Kidney (tissue), 14 donors: ENCODE results near the gene CCDC32. TPM values are rescaled to one million over a fixed set of nuclear protein-coding genes. Genes with fewer than 3 reads are reported as not detected.
A peak's percentile ranks its signal among the peaks of the same experiment; 100 is the strongest.
"Not testable (repeated sequence)": the region's sequence is repeated elsewhere in the genome, so short reads cannot be mapped to it uniquely, and the experiment has no call there.

Experiments used
- DNase-seq, 5 donors: peaks; one replicate each; pipeline ENCODE4 v3.0.0-alpha.2; 2013 to 2020
- FAIRE-seq: peaks from 2 replicates; lab custom pipeline; 2012; peaks lifted over from hg19 to GRCh38; lab: Jason Lieb, UNC
- H3K27ac ChIP-seq, 2 donors: one replicate each; pipeline ENCODE4 v1.7.0; 2013; ENCODE audit warnings: low read depth in 2 of 2, low read length in 2 of 2, inconsistent platforms in 1 of 2
- H3K27me3 ChIP-seq: one replicate; pipeline ENCODE4 v1.7.1; 2013; ENCODE audit warnings: low read length, inconsistent platforms; ENCODE audit not compliant: control insufficient read depth, insufficient read depth
- H3K36me3 ChIP-seq, 3 donors: one replicate each; pipeline versions ENCODE4 v1.7.0 to v1.7.1; 2013; ENCODE audit warnings: low read length in 3 of 3, control low read depth in 1 of 3, inconsistent platforms in 1 of 3; ENCODE audit not compliant: insufficient read depth in 3 of 3, control insufficient read depth in 2 of 3
- H3K4me1 ChIP-seq, 3 donors: one replicate each; pipeline versions ENCODE4 v1.7.0 to v1.7.1; 2013; ENCODE audit warnings: low read length in 3 of 3, inconsistent platforms in 1 of 3, low read depth in 1 of 3; ENCODE audit not compliant: control insufficient read depth in 2 of 3, insufficient read depth in 2 of 3
- H3K4me3 ChIP-seq, 3 donors: one replicate each; pipeline versions ENCODE4 v1.7.0 to v1.8.1; 2013; ENCODE audit warnings: low read length in 3 of 3, control low read depth in 1 of 3, inconsistent platforms in 1 of 3
- H3K9ac ChIP-seq, 3 donors: one replicate each; pipeline versions ENCODE4 v1.7.0 to v1.7.1; 2013; ENCODE audit warnings: low read length in 3 of 3, control low read depth in 1 of 3, inconsistent platforms in 1 of 3
- H3K9me3 ChIP-seq, 3 donors: one replicate each; pipeline versions ENCODE4 v1.7.0 to v1.7.1; 2013; ENCODE audit warnings: low read length in 3 of 3, control low read depth in 1 of 3, inconsistent platforms in 1 of 3; ENCODE audit not compliant: control insufficient read depth in 2 of 3, insufficient read depth in 1 of 3
- intact Hi-C: fragments of 100-400 bp; cut with DNase I; formaldehyde crosslinking; loops from one replicate; pipeline ENCODE4 v1.11.1; 2022
- polyA plus RNA-seq: library from polyadenylated mRNA; stranded (reverse); fragments of 350-450 nt; fragmentation: Illumina TruSeq; extraction: RNeasy Lipid Tissue Mini Kit (QIAGEN cat#74804); gene quantifications from one replicate; pipeline ENCODE4 v1.2.3, GENCODE V29; 2014; ENCODE audit warnings: low read depth, low replicate concordance; ENCODE audit not compliant: insufficient read depth
- total RNA-seq: library from RNA; stranded (reverse); fragmentation: NEBNext Ultra II Directional; extraction: Animal tissue kit (Norgen Biotek cat#: 25700); gene quantifications from one replicate; pipeline ENCODE4 v1.2.1, GENCODE V29; 2021
- TF ChIP-seq, protein P1 (sequence below): IDR thresholded peaks from 3 replicates; pipeline ENCODE4 v1.5.1; 2012; ENCODE audit warnings: mild to moderate bottlenecking, moderate library complexity, borderline replicate concordance; ENCODE audit not compliant: insufficient read depth; ENCODE audit errors: extremely low read depth
- donor health status: control.
- donor health status: control.
- donor health status: control.
- donor health status: control.
- donor health status: control.
- donor health status: DM: yes; HTN: yes; CAD: no.
- donor health status: Normal renal cell carcinoma (clear cell type).

CCDC32 gene
- total and polyA plus RNA-seq, 2 donors from 2014 or later, result 34.4 to 35.9 TPM

GRCh38 chr15:40578892-40579291 is 14.1 kb upstream of the CCDC32 start:
- intact Hi-C loops, result no loop called here
- H3K27me3 ChIP-seq, result no peaks in the 10 kb centered on the region
- H3K4me1 ChIP-seq, result no peaks in the 10 kb centered on the region
- H3K36me3 ChIP-seq, result peaks cover 0 to 10% (median 2%) of the 10 kb centered on the region in 3 donors
- TF ChIP-seq, protein P1, sequence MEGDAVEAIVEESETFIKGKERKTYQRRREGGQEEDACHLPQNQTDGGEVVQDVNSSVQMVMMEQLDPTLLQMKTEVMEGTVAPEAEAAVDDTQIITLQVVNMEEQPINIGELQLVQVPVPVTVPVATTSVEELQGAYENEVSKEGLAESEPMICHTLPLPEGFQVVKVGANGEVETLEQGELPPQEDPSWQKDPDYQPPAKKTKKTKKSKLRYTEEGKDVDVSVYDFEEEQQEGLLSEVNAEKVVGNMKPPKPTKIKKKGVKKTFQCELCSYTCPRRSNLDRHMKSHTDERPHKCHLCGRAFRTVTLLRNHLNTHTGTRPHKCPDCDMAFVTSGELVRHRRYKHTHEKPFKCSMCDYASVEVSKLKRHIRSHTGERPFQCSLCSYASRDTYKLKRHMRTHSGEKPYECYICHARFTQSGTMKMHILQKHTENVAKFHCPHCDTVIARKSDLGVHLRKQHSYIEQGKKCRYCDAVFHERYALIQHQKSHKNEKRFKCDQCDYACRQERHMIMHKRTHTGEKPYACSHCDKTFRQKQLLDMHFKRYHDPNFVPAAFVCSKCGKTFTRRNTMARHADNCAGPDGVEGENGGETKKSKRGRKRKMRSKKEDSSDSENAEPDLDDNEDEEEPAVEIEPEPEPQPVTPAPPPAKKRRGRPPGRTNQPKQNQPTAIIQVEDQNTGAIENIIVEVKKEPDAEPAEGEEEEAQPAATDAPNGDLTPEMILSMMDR, result no peak
- H3K9ac ChIP-seq, result no peak overlapping the region
- H3K27ac ChIP-seq, result no peak overlapping the region
- DNase-seq (no peak), FAIRE-seq (no peak)
- H3K9me3 ChIP-seq, result no peaks in the 10 kb centered on the region
- H3K4me3 ChIP-seq, result no peak overlapping the region

GRCh38 chr15:40576914-40577313 is 12.1 kb upstream of the CCDC32 start:
- peaks cover 0 to 17% (median 5%) of the 10 kb centered on the region in 3 donors for H3K36me3 ChIP-seq
- H3K9ac ChIP-seq, H3K4me1 ChIP-seq, H3K4me3 ChIP-seq, H3K27me3 ChIP-seq, DNase-seq, intact Hi-C loops, FAIRE-seq, H3K27ac ChIP-seq, H3K9me3 ChIP-seq: not testable (repeated sequence)

GRCh38 chr15:40575113-40575512 is 10.3 kb upstream of the CCDC32 start:
- no peaks in the 10 kb centered on the region for H3K9me3 ChIP-seq
- intact Hi-C loops, result no loop called here
- peaks cover 0 to 17% (median 11%) of the 10 kb centered on the region in 3 donors for H3K36me3 ChIP-seq
- H3K27ac ChIP-seq, result no peak overlapping the region
- H3K27me3 ChIP-seq, result no peaks in the 10 kb centered on the region
- no peak overlapping the region for H3K9ac ChIP-seq
- H3K4me1 ChIP-seq, result peaks cover 2 to 6% (median 6%) of the 10 kb centered on the region in 3 donors
- FAIRE-seq, result no peak
- no peak overlapping the region for H3K4me3 ChIP-seq
- DNase-seq, result no peak
- TF ChIP-seq, protein P1, result no peak

GRCh38 chr15:40569129-40569953 is 4.5 kb upstream of the CCDC32 start, which contains the start of gene RPUSD2:
RPUSD2 (plus strand) TSS chr15:40569299; CDS start chr15:40569338, 39 bp downstream.
- H3K4me1 ChIP-seq, result peaks cover 4 to 13% (median 12%) of the 10 kb centered on the region in 3 donors
- H3K9ac ChIP-seq, result peak within 1 kb of the TSS; percentile 61 to 91 (median 86)
- peak within 1 kb of the TSS in 1 of 2 donors; percentile 73 for H3K27ac ChIP-seq
- DNase-seq (peak; percentile 96 to 98 (median 97)), FAIRE-seq (no peak)
- H3K36me3 ChIP-seq, result peaks cover 0 to 11% (median 10%) of the 10 kb centered on the region in 3 donors
- TF ChIP-seq, protein P1, result no peak
- intact Hi-C loops, result no loop called here
- H3K27me3 ChIP-seq, result no peaks in the 10 kb centered on the region
- no peaks in the 10 kb centered on the region for H3K9me3 ChIP-seq
- peak within 1 kb of the TSS; percentile 91 to 94 (median 93) for H3K4me3 ChIP-seq
